ENCODE measurements around the gene CPD. TPM values are rescaled to one million over a fixed set of nuclear protein-coding genes. Genes with fewer than 3 reads are reported as not detected.

The CPD gene
- total RNA-seq, 1 donor from 2014 or later = 107 TPM

DNA sequence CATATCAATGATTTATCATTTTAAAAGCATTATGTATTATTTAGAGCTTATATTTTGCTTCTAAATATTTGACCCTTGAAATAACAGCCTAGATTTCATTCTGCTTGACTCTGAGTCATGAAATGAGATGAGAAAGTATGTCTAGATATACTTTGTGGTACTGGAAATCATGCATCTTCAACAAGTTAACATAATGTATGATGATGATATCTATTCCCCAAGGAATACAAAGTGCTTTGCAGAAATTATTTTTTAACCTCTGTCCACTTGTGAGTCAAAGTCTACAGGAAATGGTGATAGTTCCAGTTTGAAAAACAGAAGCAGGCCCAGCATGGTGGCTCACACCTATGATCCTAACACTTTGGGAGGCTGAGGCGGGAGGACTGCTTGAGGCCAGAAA, 134.6 kb downstream of the CPD start:
- no peak for DNase-seq

DNA sequence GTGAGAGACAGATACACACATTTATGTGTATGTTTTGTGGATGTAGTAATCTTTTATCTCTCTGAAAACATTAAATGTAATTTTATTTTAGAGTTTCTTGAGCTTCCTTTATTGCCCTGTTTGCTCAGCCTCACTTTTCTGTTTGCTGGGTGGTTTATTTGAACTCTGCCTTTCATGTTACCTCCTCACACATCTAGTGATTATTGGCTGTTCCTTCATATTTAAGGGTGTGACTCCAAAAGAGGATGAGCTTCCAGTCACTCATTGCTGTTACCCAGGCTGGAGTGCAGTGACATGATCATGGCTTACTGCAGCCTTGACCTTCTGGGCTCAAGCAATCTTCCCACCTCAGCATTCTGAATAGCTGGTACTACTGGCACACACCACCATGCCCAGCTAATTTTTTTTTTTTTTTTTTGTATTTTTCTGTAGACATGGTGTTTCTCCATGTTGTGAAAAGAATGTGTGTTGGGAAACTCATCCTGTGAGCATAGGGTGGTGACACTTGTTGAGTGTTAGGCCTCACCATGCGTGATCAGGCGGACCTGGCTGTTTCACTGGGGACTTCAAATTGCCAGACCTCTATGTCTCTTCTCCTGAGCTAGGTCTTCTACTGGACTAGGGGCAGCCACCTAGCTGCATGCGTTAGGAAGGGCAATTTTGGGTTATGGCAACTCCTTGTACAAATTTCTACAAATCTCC, 136.3 kb downstream of the CPD start:
- no peak for DNase-seq

- DNase-seq = no peak
These were observed 139.1 kb downstream of the CPD start for GRCh38 chr17:30517786-30518185.

DNA sequence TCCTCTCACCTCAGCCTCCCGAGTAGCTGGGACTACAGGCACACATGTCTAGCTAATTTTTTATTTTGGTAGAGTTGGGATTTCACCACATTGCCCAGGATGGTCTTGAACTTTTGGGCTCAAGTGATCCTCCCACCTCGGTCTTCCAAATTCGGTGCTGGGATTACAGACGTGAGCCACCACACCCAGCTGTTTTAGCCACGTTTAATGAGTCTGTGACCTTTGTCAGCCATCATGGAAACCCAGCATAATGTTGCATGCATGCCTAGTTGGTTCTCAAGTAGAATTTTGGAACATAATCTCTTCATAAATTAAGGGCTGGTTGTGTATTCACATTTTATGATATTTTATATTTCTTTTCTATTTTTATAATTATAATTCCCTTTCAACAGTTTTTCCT, 140.4 kb downstream of the CPD start:
- DNase-seq = no peak

Small RNAs within 50 kb of the gene (small RNA-seq; reads per million reads assigned to genes)
- gene RF00019 (ENCODE audit: low replicate concordance) (not detected), gene RNU6-990P (ENCODE audit: low replicate concordance) (not detected)

Other genes with a start within 250 kb of the CPD start
- gene SLC6A4, start 143.2 kb upstream of the CPD start, total RNA-seq = 0.72 TPM
- 40.0 TPM for gene BLMH, start 87.0 kb upstream of the CPD start, total RNA-seq
- not detected for gene TMIGD1, start 44.9 kb upstream of the CPD start, total RNA-seq
- 50.7 TPM for gene GOSR1, start 98.5 kb downstream of the CPD start, total RNA-seq